GM19238 (cell line): Measurements from ENCODE around the gene OR1J1.

ENCODE experiments used
- DNase-seq: peaks from one replicate; pipeline ENCODE4 v3.0.0; 2011; ENCODE audit warnings: low spot score; ENCODE audit not compliant: insufficient read length

Gene OR1J1

GRCh38 chr9:122477826-122478225 lies at the start of gene OR1J1:
TSS of gene OR1J1 (minus strand) at chr9:122477926. CDS start at chr9:122477926, 0 bp downstream.
- DNase-seq, result no peak

- DNase-seq, result no peak
These were observed 49.5 kb upstream of the OR1J1 start, which contains the start of gene OR1N1 for GRCh38 chr9:122527193-122527592. TSS of gene OR1N1 (minus strand) at chr9:122527293. CDS start at chr9:122527293, 0 bp downstream.

- DNase-seq, result no peak
These were observed 48.9 kb upstream of the OR1J1 start for GRCh38 chr9:122526602-122527001.

- DNase-seq, result no peak
These were observed 41.6 kb upstream of the OR1J1 start for GRCh38 chr9:122519376-122519775.

GRCh38 chr9:122518841-122519240 lies 41.1 kb upstream of the OR1J1 start, which contains the start of gene OR1J4:
TSS of gene OR1J4 (plus strand) at chr9:122519141. CDS start at chr9:122519141, 0 bp downstream.
- DNase-seq, result no peak

- no peak for DNase-seq
These were observed 40.5 kb upstream of the OR1J1 start for GRCh38 chr9:122518226-122518625.

GRCh38 chr9:122510502-122510901 lies 32.8 kb upstream of the OR1J1 start, which contains the start of gene OR1J2:
TSS of gene OR1J2 (plus strand) at chr9:122510802. CDS start at chr9:122510802, 0 bp downstream.
- no peak for DNase-seq

- no peak for DNase-seq
These were observed 29.2 kb upstream of the OR1J1 start for GRCh38 chr9:122506964-122507363.

GRCh38 chr9:122498883-122499288 lies 21.2 kb upstream of the OR1J1 start:
- peak; percentile 4 for DNase-seq

GRCh38 chr9:122479062-122479461 lies 1.3 kb upstream of the OR1J1 start:
- no peak for DNase-seq

- DNase-seq, result no peak
These were observed 380 bp downstream of the OR1J1 start for GRCh38 chr9:122477346-122477745.

- DNase-seq, result no peak
These were observed 2.0 kb downstream of the OR1J1 start for GRCh38 chr9:122475717-122476116.

- no peak for DNase-seq
These were observed 3.2 kb downstream of the OR1J1 start for GRCh38 chr9:122474561-122474960.

GRCh38 chr9:122468735-122469134 lies 9.0 kb downstream of the OR1J1 start:
- DNase-seq, result no peak

GRCh38 chr9:122466456-122466855 lies 11.3 kb downstream of the OR1J1 start:
- no peak for DNase-seq

- peak; percentile 19 for DNase-seq
These were observed 12.8 kb downstream of the OR1J1 start for GRCh38 chr9:122464633-122465567.

GRCh38 chr9:122463828-122464632 lies 13.7 kb downstream of the OR1J1 start:
- no peak for DNase-seq

GRCh38 chr9:122457787-122458186 lies 19.9 kb downstream of the OR1J1 start:
- no peak for DNase-seq

- DNase-seq, result no peak
These were observed 21.6 kb downstream of the OR1J1 start for GRCh38 chr9:122456123-122456522.

- DNase-seq, result no peak
These were observed 24.0 kb downstream of the OR1J1 start for GRCh38 chr9:122453677-122454135.

- DNase-seq, result no peak
These were observed 30.8 kb downstream of the OR1J1 start for GRCh38 chr9:122446819-122447484.
